Tibial nerve (tissue), 4 donors: Measurements from ENCODE around the gene FAM53C.

ENCODE experiments used
- EP300 ChIP-seq, 2 donors: sonication (generic); formaldehyde crosslinking; IDR thresholded peaks; one replicate each; pipeline ENCODE4 v1.6.1; 2017; ENCODE audit warnings: antibody characterized with exemption in 2 of 2, mild to moderate bottlenecking in 1 of 2
- POLR2A ChIP-seq, 2 donors: fragments of 450-650 bp; IDR thresholded peaks; one replicate each; pipeline ENCODE4 v1.6.1; 2017; ENCODE audit warnings: antibody characterized with exemption in 2 of 2, mild to moderate bottlenecking in 2 of 2, moderate library complexity in 2 of 2
- TF ChIP-seq, protein P1 (sequence below), 5 experiments: fragments of 200-600 bp in 3 of 5; fragments of 450-650 bp in 2 of 5; sonication (generic) in 3 of 5; IDR thresholded peaks; one replicate each; pipeline ENCODE4 v1.5.1; 2016 to 2019; ENCODE audit warnings: antibody characterized with exemption in 5 of 5, mild to moderate bottlenecking in 3 of 5, moderate library complexity in 2 of 5

DNA sequence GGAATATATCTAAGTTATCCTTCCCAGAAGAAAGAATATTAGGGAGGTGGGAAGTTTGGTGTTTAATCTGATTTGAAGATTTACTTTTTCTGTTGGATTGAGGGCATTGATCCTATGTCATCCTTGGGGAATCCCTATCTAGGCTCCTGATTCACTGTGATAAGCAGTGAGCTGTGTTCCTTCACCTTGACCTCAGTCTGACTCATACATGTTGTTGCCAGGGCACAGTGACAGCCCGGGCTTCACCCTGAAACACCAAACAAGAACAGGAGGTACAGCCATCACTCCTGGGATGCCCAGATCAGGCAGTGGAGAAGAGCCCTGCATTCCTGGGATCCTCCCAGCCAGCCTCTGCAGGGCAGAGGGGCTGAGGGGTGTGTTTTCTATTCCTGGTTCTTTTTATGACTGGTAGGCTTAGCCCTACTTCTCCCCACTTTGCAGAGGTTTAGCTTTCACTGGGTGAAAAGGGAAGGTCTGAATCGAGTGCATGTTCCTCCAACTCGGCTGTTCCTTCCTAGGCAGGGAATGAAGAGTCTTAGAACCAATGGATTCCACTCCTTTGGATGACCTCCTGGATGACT lies 3.1 kb upstream of the FAM53C start:
- no peak for TF ChIP-seq POLR2A (IDR thresholded peaks at IDR 0.05)
- TF ChIP-seq, protein P1, sequence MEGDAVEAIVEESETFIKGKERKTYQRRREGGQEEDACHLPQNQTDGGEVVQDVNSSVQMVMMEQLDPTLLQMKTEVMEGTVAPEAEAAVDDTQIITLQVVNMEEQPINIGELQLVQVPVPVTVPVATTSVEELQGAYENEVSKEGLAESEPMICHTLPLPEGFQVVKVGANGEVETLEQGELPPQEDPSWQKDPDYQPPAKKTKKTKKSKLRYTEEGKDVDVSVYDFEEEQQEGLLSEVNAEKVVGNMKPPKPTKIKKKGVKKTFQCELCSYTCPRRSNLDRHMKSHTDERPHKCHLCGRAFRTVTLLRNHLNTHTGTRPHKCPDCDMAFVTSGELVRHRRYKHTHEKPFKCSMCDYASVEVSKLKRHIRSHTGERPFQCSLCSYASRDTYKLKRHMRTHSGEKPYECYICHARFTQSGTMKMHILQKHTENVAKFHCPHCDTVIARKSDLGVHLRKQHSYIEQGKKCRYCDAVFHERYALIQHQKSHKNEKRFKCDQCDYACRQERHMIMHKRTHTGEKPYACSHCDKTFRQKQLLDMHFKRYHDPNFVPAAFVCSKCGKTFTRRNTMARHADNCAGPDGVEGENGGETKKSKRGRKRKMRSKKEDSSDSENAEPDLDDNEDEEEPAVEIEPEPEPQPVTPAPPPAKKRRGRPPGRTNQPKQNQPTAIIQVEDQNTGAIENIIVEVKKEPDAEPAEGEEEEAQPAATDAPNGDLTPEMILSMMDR (IDR thresholded peaks at IDR 0.05), result no peak
- no peak for TF ChIP-seq EP300 (IDR thresholded peaks at IDR 0.05)
